Measurements from ENCODE around the gene UBXN7.
"Not testable (repeated sequence)": the region's sequence is repeated elsewhere in the genome, so short reads cannot be mapped to it uniquely, and the experiment has no call there.

The UBXN7 gene, protein sequence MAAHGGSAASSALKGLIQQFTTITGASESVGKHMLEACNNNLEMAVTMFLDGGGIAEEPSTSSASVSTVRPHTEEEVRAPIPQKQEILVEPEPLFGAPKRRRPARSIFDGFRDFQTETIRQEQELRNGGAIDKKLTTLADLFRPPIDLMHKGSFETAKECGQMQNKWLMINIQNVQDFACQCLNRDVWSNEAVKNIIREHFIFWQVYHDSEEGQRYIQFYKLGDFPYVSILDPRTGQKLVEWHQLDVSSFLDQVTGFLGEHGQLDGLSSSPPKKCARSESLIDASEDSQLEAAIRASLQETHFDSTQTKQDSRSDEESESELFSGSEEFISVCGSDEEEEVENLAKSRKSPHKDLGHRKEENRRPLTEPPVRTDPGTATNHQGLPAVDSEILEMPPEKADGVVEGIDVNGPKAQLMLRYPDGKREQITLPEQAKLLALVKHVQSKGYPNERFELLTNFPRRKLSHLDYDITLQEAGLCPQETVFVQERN

DNA sequence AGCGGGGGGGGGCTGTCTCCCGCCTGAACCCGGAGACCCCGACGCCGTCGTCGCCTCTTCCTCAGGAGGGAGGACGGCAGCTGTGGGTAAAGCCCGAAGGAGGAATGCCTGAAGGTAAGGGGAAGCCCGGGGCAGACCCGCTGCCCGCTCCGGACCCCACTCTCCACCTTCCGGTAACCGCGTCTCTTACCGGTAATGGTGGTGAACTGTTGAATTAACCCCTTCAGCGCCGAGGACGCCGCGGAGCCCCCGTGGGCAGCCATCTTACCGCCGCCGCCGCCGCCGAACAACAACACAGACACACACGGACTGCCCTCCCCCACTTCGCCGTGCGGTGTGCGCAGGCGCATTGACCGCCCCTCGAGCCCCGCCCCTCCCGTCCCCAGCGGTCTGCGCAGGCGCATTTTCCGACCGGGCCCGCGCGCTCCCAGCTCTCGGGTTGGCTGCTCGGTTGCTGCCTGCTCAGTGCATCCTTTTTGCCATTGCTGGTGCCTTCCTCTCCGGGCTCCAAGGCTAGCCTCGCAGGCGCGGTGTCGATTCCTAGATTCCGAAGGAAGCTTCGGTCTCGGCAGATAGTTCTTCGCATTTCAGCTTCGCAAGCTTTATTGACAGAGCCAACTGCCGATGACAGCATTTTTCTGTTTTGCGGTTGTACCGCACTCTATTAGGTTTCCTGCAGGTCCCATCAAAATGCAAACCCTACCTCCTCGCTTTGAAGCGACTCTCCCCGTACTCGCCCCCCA lies at the start of gene UBXN7:
TSS of gene UBXN7 (minus strand) at position 291 of the 743 bp plus-strand sequence. CDS start at position 263, 28 bp downstream.
- H3K27ac Mint-ChIP-seq: peak within 1 kb of the TSS; percentile 78
- DNase-seq: peak; percentile 96
- peak within 1 kb of the TSS; percentile 71 for H3K4me3 Mint-ChIP-seq
- peaks cover 10% of the 10 kb centered on the region for H3K36me3 Mint-ChIP-seq
- peaks cover 22% of the 10 kb centered on the region for H3K4me1 Mint-ChIP-seq
- H3K27me3 Mint-ChIP-seq: peaks cover 6% of the 10 kb centered on the region
- H3K9me3 Mint-ChIP-seq: no peaks in the 10 kb centered on the region
- CTCF ChIA-PET: interaction anchor here (1.7 kb wide), 1 partner anchor 90 kb away, joined by 5 read pairs; no protein-coding TSS in a partner anchor

DNA sequence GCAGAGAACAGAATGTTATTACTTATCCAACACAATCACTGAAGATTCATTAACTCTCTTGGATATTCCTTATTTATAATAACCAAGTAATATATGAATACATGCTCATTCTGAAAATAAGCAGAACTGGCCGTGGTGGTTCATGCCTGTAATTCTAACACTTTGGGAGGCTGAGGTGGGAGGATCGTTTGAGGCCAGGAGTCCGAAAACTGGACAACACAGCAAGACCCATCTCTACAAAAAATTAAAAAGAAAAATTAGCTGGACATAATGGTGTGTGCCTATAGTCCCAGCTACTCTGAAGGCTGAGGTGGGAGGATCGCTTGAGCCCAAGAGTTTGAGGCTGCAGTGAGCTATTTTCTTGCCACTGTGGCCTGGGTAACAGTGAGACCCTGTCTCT lies 45.5 kb upstream of the UBXN7 start:
- H3K27me3 Mint-ChIP-seq: no peaks in the 10 kb centered on the region
- CTCF ChIA-PET: interaction anchor here (1.6 kb wide), 1 partner anchor 44 kb away, joined by 6 read pairs; no protein-coding TSS in a partner anchor
- no peak overlapping the region for H3K4me3 Mint-ChIP-seq
- no peak for DNase-seq
- no peak overlapping the region for H3K27ac Mint-ChIP-seq
- no peaks in the 10 kb centered on the region for H3K9me3 Mint-ChIP-seq
- H3K4me1 Mint-ChIP-seq: no peaks in the 10 kb centered on the region
- peaks cover 43% of the 10 kb centered on the region for H3K36me3 Mint-ChIP-seq

DNA sequence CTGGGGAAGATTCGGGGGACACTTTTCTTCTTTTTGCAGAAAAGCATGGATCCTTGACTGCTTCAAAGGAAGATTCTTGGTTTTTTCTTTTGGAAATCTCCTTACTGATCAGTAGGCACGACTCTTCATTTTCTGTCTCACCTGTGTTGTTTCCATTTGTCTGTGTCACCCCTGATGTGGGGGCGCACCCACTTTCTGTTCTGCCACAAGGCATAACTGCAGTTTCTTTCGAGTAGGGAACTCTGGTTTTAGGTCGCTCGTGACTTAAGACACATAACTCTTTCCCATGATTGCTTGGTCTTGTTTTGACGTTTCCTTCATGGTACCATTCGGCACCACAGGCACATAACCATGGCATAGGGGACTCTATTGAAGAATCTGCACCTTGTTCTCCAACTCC lies 40.1 kb upstream of the UBXN7 start:
- H3K36me3 Mint-ChIP-seq: peaks cover 50% of the 10 kb centered on the region
- CTCF ChIA-PET: no interaction called here
- no peak overlapping the region for H3K27ac Mint-ChIP-seq
- H3K4me1 Mint-ChIP-seq: peaks cover 14% of the 10 kb centered on the region
- no peaks in the 10 kb centered on the region for H3K27me3 Mint-ChIP-seq
- no peak overlapping the region for H3K4me3 Mint-ChIP-seq
- no peak for DNase-seq
- no peaks in the 10 kb centered on the region for H3K9me3 Mint-ChIP-seq

DNA sequence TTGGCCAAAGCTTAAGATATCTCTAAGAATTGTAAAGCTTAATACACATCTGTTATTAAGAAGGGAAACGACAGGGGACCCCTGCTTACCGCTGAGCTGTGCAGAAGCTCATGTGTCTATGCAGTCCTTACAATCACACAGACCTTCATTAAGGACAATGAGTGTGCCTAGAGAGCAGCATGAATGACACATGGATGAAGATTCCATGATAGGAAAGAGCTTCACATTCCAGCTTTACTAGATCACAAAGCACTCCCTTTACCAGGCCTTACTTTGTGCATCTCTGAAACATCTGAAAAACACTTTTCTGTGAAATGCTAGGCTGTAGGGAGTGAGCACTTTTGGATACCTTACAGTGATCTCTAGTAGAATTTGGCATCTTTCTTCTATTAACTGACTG lies 39.3 kb upstream of the UBXN7 start:
- CTCF ChIA-PET: no interaction called here
- Mint-ChIP-seq H3K4me1 (peaks cover 14% of the 10 kb centered on the region), H3K9me3 (no peaks in the 10 kb centered on the region), H3K36me3 (peaks cover 46% of the 10 kb centered on the region), H3K27ac (no peak overlapping the region), H3K4me3 (no peak overlapping the region), H3K27me3 (no peaks in the 10 kb centered on the region)
- no peak for DNase-seq

DNA sequence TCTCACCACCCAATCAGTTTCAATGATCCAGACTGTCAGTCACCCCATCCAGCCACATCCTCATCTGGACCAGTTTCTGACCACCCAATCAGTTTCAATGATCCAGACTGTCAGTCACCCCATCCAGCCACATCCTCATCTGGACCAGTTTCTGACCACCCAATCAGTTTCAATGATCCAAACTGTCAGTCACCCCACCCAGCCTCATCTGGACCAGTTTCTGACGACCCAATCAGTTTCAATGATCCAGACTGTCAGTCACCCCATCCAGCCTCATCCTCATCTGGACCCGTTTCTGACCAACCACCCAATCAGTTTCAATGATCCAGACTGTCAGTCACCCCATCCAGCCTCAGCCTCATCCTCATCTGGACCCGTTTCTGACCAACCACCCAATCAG lies 38.0 kb upstream of the UBXN7 start:
- CTCF ChIA-PET, H3K9me3 Mint-ChIP-seq, H3K27me3 Mint-ChIP-seq, DNase-seq, H3K4me3 Mint-ChIP-seq, H3K27ac Mint-ChIP-seq: not testable (repeated sequence)
- Mint-ChIP-seq H3K4me1 (peaks cover 14% of the 10 kb centered on the region), H3K36me3 (peaks cover 45% of the 10 kb centered on the region)

DNA sequence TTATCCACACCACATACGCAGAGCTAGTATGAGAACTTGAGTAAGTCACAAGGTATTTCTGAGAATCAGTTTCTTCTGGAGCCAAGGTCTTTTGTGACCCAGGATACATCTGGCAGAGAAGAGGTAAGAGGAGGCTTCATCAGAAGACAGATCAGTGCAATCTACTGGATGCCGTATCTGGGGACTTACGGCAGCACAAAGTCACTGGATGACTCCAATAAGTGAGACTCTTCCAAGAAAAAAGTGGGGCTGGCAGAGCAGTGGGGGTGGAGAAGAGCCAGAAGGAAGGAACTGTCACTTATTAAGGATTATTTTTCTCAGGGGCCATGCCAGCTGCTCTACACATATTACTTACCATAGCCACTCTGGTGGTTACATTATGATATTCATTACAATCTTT lies 31.6 kb upstream of the UBXN7 start:
- H3K27ac Mint-ChIP-seq: no peak overlapping the region
- no peaks in the 10 kb centered on the region for H3K27me3 Mint-ChIP-seq
- peaks cover 32% of the 10 kb centered on the region for H3K36me3 Mint-ChIP-seq
- CTCF ChIA-PET: interaction anchor here (0.6 kb wide), 1 partner anchor 146 kb away, joined by 3 read pairs; no protein-coding TSS in a partner anchor
- peaks cover under 1% of the 10 kb centered on the region for H3K4me1 Mint-ChIP-seq
- H3K9me3 Mint-ChIP-seq: peaks cover 9% of the 10 kb centered on the region
- no peak for DNase-seq
- no peak overlapping the region for H3K4me3 Mint-ChIP-seq

DNA sequence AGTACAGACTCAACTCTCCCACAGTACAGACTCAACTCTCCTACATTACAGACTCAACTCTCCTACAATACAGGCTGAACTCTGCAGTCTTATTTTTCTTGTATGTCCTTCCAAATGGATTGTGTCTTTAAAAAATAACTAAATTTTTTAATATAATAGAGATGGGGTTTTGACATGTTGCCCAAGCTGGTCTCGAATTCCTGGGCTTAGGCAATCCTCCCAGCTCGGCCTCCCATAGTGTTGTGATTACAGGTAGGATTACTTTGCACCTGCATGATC lies 31.2 kb upstream of the UBXN7 start:
- Mint-ChIP-seq H3K4me1 (no peaks in the 10 kb centered on the region), H3K27me3 (no peaks in the 10 kb centered on the region), H3K4me3 (no peak overlapping the region), H3K27ac (no peak overlapping the region), H3K36me3 (peaks cover 29% of the 10 kb centered on the region), H3K9me3 (peaks cover 9% of the 10 kb centered on the region)
- CTCF ChIA-PET: no interaction called here
- no peak for DNase-seq

DNA sequence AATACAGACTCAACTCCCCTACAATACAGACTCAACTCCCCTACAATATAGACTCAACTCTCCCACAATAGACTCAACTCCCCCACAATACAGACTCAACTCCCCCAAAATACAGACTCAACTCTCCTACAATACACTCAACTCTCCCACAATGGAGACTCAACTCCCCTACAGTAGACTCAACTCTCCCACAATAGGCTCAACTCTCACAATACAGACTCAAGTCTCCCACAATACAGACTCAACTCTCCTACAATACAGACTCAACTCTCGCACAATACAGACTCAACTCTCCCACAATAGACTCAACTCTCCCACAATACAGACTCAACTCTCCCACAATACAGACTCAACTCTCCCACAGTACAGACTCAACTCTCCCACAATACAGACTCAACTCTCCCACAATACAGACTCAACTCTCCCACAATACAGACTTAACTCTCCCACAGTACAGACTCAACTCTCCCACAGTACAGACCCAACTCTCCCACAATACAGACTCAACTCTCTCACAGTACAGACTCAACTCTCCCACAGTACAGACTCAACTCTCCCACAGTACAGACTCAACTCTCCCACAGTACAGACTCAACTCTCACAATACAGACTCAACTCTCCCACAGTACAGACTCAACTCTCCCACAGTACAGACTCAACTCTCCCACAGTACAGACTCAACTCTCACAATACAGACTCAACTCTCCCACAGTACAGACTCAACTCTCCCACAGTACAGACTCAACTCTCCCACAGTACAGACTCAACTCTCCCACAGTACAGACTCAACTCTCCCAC lies 30.7 kb upstream of the UBXN7 start:
- H3K4me3 Mint-ChIP-seq, DNase-seq, H3K4me1 Mint-ChIP-seq, H3K9me3 Mint-ChIP-seq, CTCF ChIA-PET, H3K27ac Mint-ChIP-seq, H3K27me3 Mint-ChIP-seq: not testable (repeated sequence)
- H3K36me3 Mint-ChIP-seq: peaks cover 25% of the 10 kb centered on the region

DNA sequence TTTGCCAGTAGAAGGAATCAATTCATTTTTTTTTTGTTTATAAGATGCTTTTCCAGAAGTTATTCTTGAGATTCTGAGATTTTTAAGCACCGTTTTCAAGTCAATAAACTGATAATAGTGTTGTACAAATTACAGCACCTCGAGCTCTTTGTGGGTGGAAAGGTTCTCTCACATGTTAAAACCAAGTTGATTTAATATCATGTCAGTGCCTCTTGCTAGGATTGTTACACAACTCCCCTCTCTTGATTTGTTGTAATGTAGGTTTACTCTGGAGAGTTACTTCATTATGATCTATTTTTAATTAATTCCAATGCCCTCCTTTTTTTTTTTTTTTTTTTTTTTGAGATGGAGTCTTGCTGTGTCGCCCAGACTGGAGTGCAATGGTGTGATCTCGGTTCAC lies 25.8 kb upstream of the UBXN7 start:
- no peak overlapping the region for H3K27ac Mint-ChIP-seq
- H3K27me3 Mint-ChIP-seq: no peaks in the 10 kb centered on the region
- peaks cover 2% of the 10 kb centered on the region for H3K4me1 Mint-ChIP-seq
- CTCF ChIA-PET: no interaction called here
- H3K9me3 Mint-ChIP-seq: peaks cover 5% of the 10 kb centered on the region
- no peak overlapping the region for H3K4me3 Mint-ChIP-seq
- H3K36me3 Mint-ChIP-seq: peaks cover 7% of the 10 kb centered on the region
- no peak for DNase-seq

DNA sequence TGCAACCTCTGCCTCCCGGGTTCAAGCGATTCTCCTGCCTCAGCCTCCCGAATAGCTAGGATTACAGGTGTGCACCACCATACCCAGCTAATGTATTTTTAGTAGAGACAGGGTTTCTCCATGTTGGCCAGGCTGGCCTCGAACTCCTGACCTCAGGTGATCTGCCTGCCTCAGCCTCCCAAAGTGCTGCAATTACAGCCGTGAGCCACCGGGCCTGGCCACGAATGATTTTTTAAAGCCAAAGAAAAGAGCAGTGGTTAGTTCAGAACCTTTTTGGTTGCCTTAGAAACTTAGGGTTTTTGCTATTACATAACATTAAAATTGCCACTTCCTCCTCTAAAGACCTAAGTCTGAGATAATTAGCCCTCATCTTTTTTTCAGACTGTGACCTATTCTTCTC lies 25.2 kb upstream of the UBXN7 start:
- H3K9me3 Mint-ChIP-seq, H3K4me1 Mint-ChIP-seq, H3K27me3 Mint-ChIP-seq, H3K27ac Mint-ChIP-seq, DNase-seq, CTCF ChIA-PET, H3K36me3 Mint-ChIP-seq, H3K4me3 Mint-ChIP-seq: not testable (repeated sequence)

DNA sequence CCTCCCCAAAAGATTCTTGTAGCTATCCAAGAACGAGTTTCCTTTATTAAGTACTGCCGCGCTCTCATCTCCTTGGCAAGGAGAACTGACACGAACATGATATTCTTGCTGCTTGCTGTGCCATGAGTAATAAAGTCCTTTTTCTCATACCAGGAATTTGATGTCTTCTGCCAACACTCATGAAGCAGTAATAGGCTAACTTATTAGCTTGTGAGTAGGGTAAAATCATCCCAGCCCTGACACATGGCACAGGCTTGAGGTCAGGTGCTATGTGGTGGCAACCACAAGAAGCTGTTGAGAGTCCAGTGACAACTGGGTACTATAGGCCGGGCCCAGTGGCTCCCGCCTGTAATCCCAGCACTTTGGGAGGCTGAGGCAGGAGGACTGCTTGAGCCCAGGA lies 22.7 kb upstream of the UBXN7 start:
- no peaks in the 10 kb centered on the region for H3K27me3 Mint-ChIP-seq
- CTCF ChIA-PET: no interaction called here
- H3K9me3 Mint-ChIP-seq: no peaks in the 10 kb centered on the region
- H3K27ac Mint-ChIP-seq: no peak overlapping the region
- no peaks in the 10 kb centered on the region for H3K36me3 Mint-ChIP-seq
- peaks cover 2% of the 10 kb centered on the region for H3K4me1 Mint-ChIP-seq
- H3K4me3 Mint-ChIP-seq: no peak overlapping the region
- no peak for DNase-seq

DNA sequence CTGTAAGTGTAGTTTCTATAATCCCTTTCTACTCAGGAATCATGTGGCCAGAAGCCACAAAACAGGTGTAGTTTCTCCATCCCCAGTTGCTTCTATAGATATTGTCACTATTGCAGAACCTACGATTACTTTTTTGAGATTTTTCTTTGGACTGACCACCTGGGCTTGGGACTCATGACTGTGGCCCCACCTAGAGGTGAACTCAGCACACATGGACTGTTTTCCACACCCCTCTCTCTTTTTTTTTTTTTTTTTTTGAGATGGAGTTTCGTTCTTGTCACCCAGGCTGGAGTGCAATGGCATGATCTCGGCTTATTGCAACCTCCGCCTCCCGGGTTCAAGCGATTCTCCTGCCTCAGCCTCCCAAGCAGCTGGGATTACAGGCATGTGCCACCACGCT lies 13.2 kb upstream of the UBXN7 start:
- H3K27ac Mint-ChIP-seq, H3K27me3 Mint-ChIP-seq, CTCF ChIA-PET, H3K9me3 Mint-ChIP-seq, DNase-seq, H3K4me3 Mint-ChIP-seq, H3K36me3 Mint-ChIP-seq: not testable (repeated sequence)
- peaks cover 11% of the 10 kb centered on the region for H3K4me1 Mint-ChIP-seq

DNA sequence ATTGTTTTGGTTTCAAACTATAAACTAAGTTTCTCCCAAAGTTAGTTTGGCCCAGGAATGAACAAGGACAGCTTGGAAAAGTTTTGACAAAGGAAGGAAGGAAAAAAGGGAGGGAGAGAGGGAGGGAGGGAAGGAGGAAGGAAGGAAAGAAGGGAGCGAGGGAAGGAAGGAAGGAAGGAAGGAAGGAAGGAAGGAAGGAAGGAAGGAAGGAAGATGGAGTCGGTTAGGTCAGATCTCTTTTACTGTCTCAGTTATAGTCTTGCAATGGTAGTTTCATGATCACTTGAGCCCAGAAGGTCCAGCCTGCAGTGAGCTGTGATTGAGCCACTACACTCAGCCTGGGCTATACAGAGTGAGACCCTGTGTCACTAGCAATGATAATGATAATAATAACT lies 12.3 kb upstream of the UBXN7 start:
- Mint-ChIP-seq H3K4me3 (no peak overlapping the region), H3K4me1 (peaks cover 11% of the 10 kb centered on the region), H3K9me3 (no peaks in the 10 kb centered on the region), H3K36me3 (no peaks in the 10 kb centered on the region), H3K27ac (no peak overlapping the region), H3K27me3 (no peaks in the 10 kb centered on the region)
- CTCF ChIA-PET: no interaction called here
- DNase-seq: no peak

DNA sequence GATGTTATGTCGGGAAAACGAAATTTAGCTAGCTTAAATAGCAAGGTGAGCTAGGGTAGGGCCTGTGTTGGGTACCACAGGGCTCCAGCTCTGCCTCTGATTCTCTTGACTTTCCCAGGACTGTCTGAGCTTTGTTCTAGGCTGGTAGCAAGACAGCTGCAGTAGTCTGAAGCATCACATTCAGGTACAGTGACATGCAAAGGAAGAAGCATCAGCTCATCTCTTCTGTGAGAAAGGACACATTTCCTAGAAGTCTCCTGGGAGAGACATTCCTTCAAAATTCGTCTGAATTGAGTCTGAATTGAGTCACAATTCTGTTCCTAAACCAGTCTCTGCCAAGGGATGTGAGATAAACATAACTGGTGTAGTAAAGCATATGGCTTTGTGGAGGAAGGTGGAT lies 8.5 kb upstream of the UBXN7 start:
- no peak overlapping the region for H3K27ac Mint-ChIP-seq
- H3K27me3 Mint-ChIP-seq: peaks cover 5% of the 10 kb centered on the region
- DNase-seq: no peak
- H3K4me3 Mint-ChIP-seq: no peak overlapping the region
- no peaks in the 10 kb centered on the region for H3K36me3 Mint-ChIP-seq
- H3K9me3 Mint-ChIP-seq: no peaks in the 10 kb centered on the region
- CTCF ChIA-PET: no interaction called here
- peaks cover 11% of the 10 kb centered on the region for H3K4me1 Mint-ChIP-seq

Measured in activated naive CD4-positive, alpha-beta T cell treated with anti-CD3 and anti-CD28 coated beads, Interleukin-2, amount 10 ng/mL, durations not matched to agents 7 days and 5 days (primary cell).